ENCODE data around the gene SNX14.

The SNX14 gene

GRCh38 chr6:85463621-85464259 lies 129.9 kb downstream of the SNX14 start:
- no peak overlapping the region for H3K27ac ChIP-seq (replicated peaks)
- H3K4me3 ChIP-seq (replicated peaks; ENCODE audit: insufficient read depth, low read length) = no peak overlapping the region
- TF ChIP-seq POLR2AphosphoS5 (IDR thresholded peaks at IDR 0.05; ENCODE audit: low read depth) (no peak), GABPA (IDR thresholded peaks at IDR 0.05; ENCODE audit: low read depth) (no peak), SPI1 (IDR thresholded peaks at IDR 0.05; ENCODE audit: borderline replicate concordance, low read depth) (no peak), CTCF (IDR thresholded peaks at IDR 0.05; ENCODE audit: insufficient read depth, low read length) (no peak), REST (IDR thresholded peaks at IDR 0.05; ENCODE audit: insufficient replicate concordance, low read depth) (no peak)
- no peak for DNase-seq (ENCODE audit: low read depth in 1 of 2, low spot score in 1 of 2)
- no peaks in the 10 kb centered on the region for H3K27me3 ChIP-seq (ENCODE audit: insufficient read depth, poor library complexity, severe bottlenecking)

GRCh38 chr6:85462673-85463072 lies 131.0 kb downstream of the SNX14 start:
- H3K27me3 ChIP-seq (ENCODE audit: insufficient read depth, poor library complexity, severe bottlenecking) = no peaks in the 10 kb centered on the region
- no peak for DNase-seq (ENCODE audit: low read depth in 1 of 2, low spot score in 1 of 2)
- H3K27ac ChIP-seq (replicated peaks) = no peak overlapping the region
- TF ChIP-seq POLR2AphosphoS5 (IDR thresholded peaks at IDR 0.05; ENCODE audit: low read depth) (no peak), GABPA (IDR thresholded peaks at IDR 0.05; ENCODE audit: low read depth) (no peak)
- H3K4me3 ChIP-seq (replicated peaks; ENCODE audit: insufficient read depth, low read length) = no peak overlapping the region

GRCh38 chr6:85461798-85462170 lies 131.9 kb downstream of the SNX14 start:
- no peak overlapping the region for H3K27ac ChIP-seq (replicated peaks)
- H3K4me3 ChIP-seq (replicated peaks; ENCODE audit: insufficient read depth, low read length) = no peak overlapping the region
- TF ChIP-seq REST (IDR thresholded peaks at IDR 0.05; ENCODE audit: insufficient replicate concordance, low read depth) (no peak), GABPA (IDR thresholded peaks at IDR 0.05; ENCODE audit: low read depth) (no peak), SPI1 (IDR thresholded peaks at IDR 0.05; ENCODE audit: borderline replicate concordance, low read depth) (no peak), POLR2AphosphoS5 (IDR thresholded peaks at IDR 0.05; ENCODE audit: low read depth) (no peak), CTCF (IDR thresholded peaks at IDR 0.05; ENCODE audit: insufficient read depth, low read length) (no peak)
- H3K27me3 ChIP-seq (ENCODE audit: insufficient read depth, poor library complexity, severe bottlenecking) = no peaks in the 10 kb centered on the region
- DNase-seq (ENCODE audit: low read depth in 1 of 2, low spot score in 1 of 2) = no peak

GRCh38 chr6:85460921-85461797 lies 132.5 kb downstream of the SNX14 start:
- no peak for TF ChIP-seq SPI1 (IDR thresholded peaks at IDR 0.05; ENCODE audit: borderline replicate concordance, low read depth)
- peak; percentile 32 for DNase-seq (ENCODE audit: low read depth in 1 of 2, low spot score in 1 of 2)
- no peak overlapping the region for H3K27ac ChIP-seq (replicated peaks)

More at GRCh38 chr6:85460921-85461797, 132.5 kb downstream of the SNX14 start:
- H3K4me3 ChIP-seq (replicated peaks; ENCODE audit: insufficient read depth, low read length) = no peak overlapping the region
- no peaks in the 10 kb centered on the region for H3K27me3 ChIP-seq (ENCODE audit: insufficient read depth, poor library complexity, severe bottlenecking)

Measured in HL-60 (cell line).